Suprapubic skin (tissue), 4 donors: ENCODE measurements around the gene CCDC85C.

Experiments used
- EP300 ChIP-seq: sonication (generic); formaldehyde crosslinking; IDR thresholded peaks from one replicate; pipeline ENCODE4 v1.6.1; 2017; ENCODE audit warnings: antibody characterized with exemption
- POLR2A ChIP-seq, 2 donors: fragments of 450-650 bp; IDR thresholded peaks; one replicate each; pipeline ENCODE4 v1.6.1; 2017; ENCODE audit warnings: antibody characterized with exemption in 2 of 2, mild to moderate bottlenecking in 2 of 2, moderate library complexity in 2 of 2
- POLR2AphosphoS5 ChIP-seq, 3 donors: sonication (generic); formaldehyde crosslinking; IDR thresholded peaks; one replicate each; pipeline ENCODE4 v1.6.1; 2017; ENCODE audit warnings: antibody characterized with exemption in 3 of 3
- TF ChIP-seq, protein P1 (sequence below), 2 donors: fragments of 200-600 bp in 1 of 2; fragments of 450-650 bp in 1 of 2; sonication (generic) in 1 of 2; IDR thresholded peaks; one replicate each; pipeline ENCODE4 v1.5.1; 2016 to 2019; ENCODE audit warnings: antibody characterized with exemption in 2 of 2, mild to moderate bottlenecking in 1 of 2, moderate library complexity in 1 of 2

DNA sequence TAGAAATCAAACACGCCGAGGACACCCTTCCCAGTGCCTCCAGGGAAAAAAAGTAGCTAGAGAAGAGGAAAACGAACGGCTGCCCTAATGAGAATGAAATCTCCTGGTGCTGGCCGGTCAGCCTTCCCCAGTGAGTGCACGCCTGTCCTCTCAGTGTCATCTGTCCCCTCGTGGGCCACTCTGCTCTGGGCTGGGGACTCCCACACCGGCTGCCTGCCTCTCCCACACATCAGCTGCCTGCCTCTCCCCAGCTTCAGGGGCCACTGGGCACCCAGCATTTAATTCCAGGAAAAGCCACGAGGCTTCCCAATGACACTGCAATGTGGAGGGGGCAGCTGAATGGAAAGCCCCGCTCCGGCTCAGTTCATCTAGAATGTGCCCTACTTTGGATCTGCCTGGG is 59.0 kb downstream of the CCDC85C start:
- TF ChIP-seq POLR2A (IDR thresholded peaks at IDR 0.05) (no peak), EP300 (no peak), POLR2AphosphoS5 (IDR thresholded peaks at IDR 0.05) (no peak)
- TF ChIP-seq, protein P1, sequence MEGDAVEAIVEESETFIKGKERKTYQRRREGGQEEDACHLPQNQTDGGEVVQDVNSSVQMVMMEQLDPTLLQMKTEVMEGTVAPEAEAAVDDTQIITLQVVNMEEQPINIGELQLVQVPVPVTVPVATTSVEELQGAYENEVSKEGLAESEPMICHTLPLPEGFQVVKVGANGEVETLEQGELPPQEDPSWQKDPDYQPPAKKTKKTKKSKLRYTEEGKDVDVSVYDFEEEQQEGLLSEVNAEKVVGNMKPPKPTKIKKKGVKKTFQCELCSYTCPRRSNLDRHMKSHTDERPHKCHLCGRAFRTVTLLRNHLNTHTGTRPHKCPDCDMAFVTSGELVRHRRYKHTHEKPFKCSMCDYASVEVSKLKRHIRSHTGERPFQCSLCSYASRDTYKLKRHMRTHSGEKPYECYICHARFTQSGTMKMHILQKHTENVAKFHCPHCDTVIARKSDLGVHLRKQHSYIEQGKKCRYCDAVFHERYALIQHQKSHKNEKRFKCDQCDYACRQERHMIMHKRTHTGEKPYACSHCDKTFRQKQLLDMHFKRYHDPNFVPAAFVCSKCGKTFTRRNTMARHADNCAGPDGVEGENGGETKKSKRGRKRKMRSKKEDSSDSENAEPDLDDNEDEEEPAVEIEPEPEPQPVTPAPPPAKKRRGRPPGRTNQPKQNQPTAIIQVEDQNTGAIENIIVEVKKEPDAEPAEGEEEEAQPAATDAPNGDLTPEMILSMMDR (IDR thresholded peaks at IDR 0.05), result no peak
